WTC11 (cell line): ENCODE results near the gene ATP6V1G2. TPM values are rescaled to one million over a fixed set of nuclear protein-coding genes. Genes with fewer than 3 reads are reported as not detected.

Experiments used
- ATAC-seq: fragments of 200-7000 bp; cut with Tn5 transposase; 2 replicates; pipeline ENCODE4 v1.10.0; 2021; ENCODE audit warnings: mild to moderate bottlenecking, moderate library complexity
- CTCF ChIA-PET: fragments of 300-600 bp; sonication (Branson Sonifier 250); formaldehyde crosslinking; loops from one replicate; lab custom pipeline; 2021; ENCODE audit warnings: antibody characterized with exemption; lab: Charles Lee
- POLR2A ChIA-PET: fragments of 350-600 bp; sonication (Branson Sonifier 250); formaldehyde crosslinking; loops from one replicate; lab custom pipeline; 2021; ENCODE audit warnings: antibody characterized with exemption; lab: Charles Lee
- DNase-seq: peaks from one replicate; pipeline ENCODE4 v3.0.0; 2021; ENCODE audit warnings: low spot score
- H3K27ac Mint-ChIP-seq: 2 replicates; pipeline ENCODE4 v1.8.0; 2021; ENCODE audit warnings: mixed read lengths
- H3K27me3 Mint-ChIP-seq: 2 replicates; pipeline ENCODE4 v1.8.0; 2021; ENCODE audit warnings: low read depth, mild to moderate bottlenecking, moderate library complexity, mixed read lengths
- H3K36me3 Mint-ChIP-seq: 2 replicates; pipeline ENCODE4 v1.8.0; 2021; ENCODE audit warnings: mixed read lengths
- H3K4me1 Mint-ChIP-seq: 2 replicates; pipeline ENCODE4 v1.8.0; 2022; ENCODE audit warnings: mixed read lengths
- H3K4me3 Mint-ChIP-seq: 2 replicates; pipeline ENCODE4 v1.8.0; 2021; ENCODE audit warnings: mild to moderate bottlenecking, moderate library complexity, mixed read lengths
- H3K9me3 Mint-ChIP-seq: 2 replicates; pipeline ENCODE4 v1.8.0; 2021; ENCODE audit warnings: mixed read lengths
- EMX1 ChIP-seq: fragments of 250-450 bp; sonication (Bioruptor Pico); IDR thresholded peaks from 2 replicates; pipeline ENCODE4 v1.8.0; 2021; ENCODE audit warnings: mild to moderate bottlenecking
- FOXP1 ChIP-seq: sonication (generic); formaldehyde crosslinking; IDR thresholded peaks from 2 replicates; pipeline ENCODE4 v1.8.0; 2022; ENCODE audit warnings: missing genetic modification reagents, mild to moderate bottlenecking, moderate library complexity, borderline replicate concordance
- GABPB1 ChIP-seq: sonication (generic); formaldehyde crosslinking; IDR thresholded peaks from 2 replicates; pipeline ENCODE4 v1.8.1; 2023; ENCODE audit warnings: mild to moderate bottlenecking, missing genetic modification reagents
- HMGA2 ChIP-seq: fragments of 250-450 bp; sonication (Bioruptor Pico); IDR thresholded peaks from 2 replicates; pipeline ENCODE4 v1.4.0; 2021; ENCODE audit warnings: mild to moderate bottlenecking, moderate library complexity
- JAZF1 ChIP-seq: fragments of 250-450 bp; sonication (Bioruptor Pico); IDR thresholded peaks from 2 replicates; pipeline ENCODE4 v1.9.0; 2021; ENCODE audit warnings: moderate library complexity, mild to moderate bottlenecking, inconsistent platforms
- NFATC4 ChIP-seq: fragments of 250-450 bp; sonication (Bioruptor Pico); IDR thresholded peaks from 2 replicates; pipeline ENCODE4 v1.9.0; 2021; ENCODE audit warnings: mild to moderate bottlenecking
- NFYB ChIP-seq: sonication (generic); formaldehyde crosslinking; conservative IDR thresholded peaks from 2 replicates; pipeline ENCODE4 v1.8.0; 2022; ENCODE audit warnings: low read depth, missing genetic modification reagents
- NR2C2 ChIP-seq: sonication (generic); formaldehyde crosslinking; IDR thresholded peaks from 2 replicates; pipeline ENCODE4 v1.8.0; 2022; ENCODE audit warnings: mild to moderate bottlenecking, missing genetic modification reagents
- NR3C1 ChIP-seq: sonication (generic); formaldehyde crosslinking; conservative IDR thresholded peaks from 2 replicates; pipeline ENCODE4 v1.8.1; 2023; ENCODE audit warnings: low read depth, mild to moderate bottlenecking, missing genetic modification reagents
- OVOL2 ChIP-seq: fragments of 250-450 bp; sonication (Bioruptor Pico); IDR thresholded peaks from 2 replicates; pipeline ENCODE4 v1.9.0; 2021; ENCODE audit warnings: mild to moderate bottlenecking, borderline replicate concordance
- PRRX2 ChIP-seq: fragments of 250-450 bp; sonication (Bioruptor Pico); IDR thresholded peaks from 2 replicates; pipeline ENCODE4 v1.8.0; 2021; ENCODE audit warnings: mild to moderate bottlenecking
- RORB ChIP-seq: fragments of 250-450 bp; sonication (Bioruptor Pico); IDR thresholded peaks from 2 replicates; pipeline ENCODE4 v1.9.0; 2021; ENCODE audit warnings: mild to moderate bottlenecking
- TEAD4 ChIP-seq: sonication (generic); formaldehyde crosslinking; IDR thresholded peaks from 2 replicates; pipeline ENCODE4 v1.8.0; 2022; ENCODE audit warnings: mild to moderate bottlenecking, missing genetic modification reagents
- ZBTB43 ChIP-seq: sonication (generic); formaldehyde crosslinking; IDR thresholded peaks from 2 replicates; pipeline ENCODE4 v1.8.1; 2023; ENCODE audit warnings: mild to moderate bottlenecking, missing genetic modification reagents
- ZNF219 ChIP-seq: sonication (generic); formaldehyde crosslinking; IDR thresholded peaks from 2 replicates; pipeline ENCODE4 v1.8.0; 2023; ENCODE audit warnings: missing genetic modification reagents, mild to moderate bottlenecking, borderline replicate concordance
- ZNF232 ChIP-seq: sonication (generic); formaldehyde crosslinking; IDR thresholded peaks from 2 replicates; pipeline ENCODE4 v1.8.0; 2022; ENCODE audit warnings: mild to moderate bottlenecking, missing genetic modification reagents
- total RNA-seq: library from RNA; stranded (reverse); gene quantifications from 3 replicates; pipeline ENCODE4 v1.2.3, GENCODE V29; 2021
- TF ChIP-seq, protein P1 (sequence below): fragments of 250-450 bp; sonication (Bioruptor Pico); IDR thresholded peaks from 2 replicates; pipeline ENCODE4 v1.9.0; 2021; ENCODE audit warnings: mild to moderate bottlenecking
- TF ChIP-seq, protein P2 (sequence below): fragments of 200-600 bp; IDR thresholded peaks from 2 replicates; pipeline ENCODE4 v1.8.0; 2022; ENCODE audit warnings: antibody characterized with exemption

ATP6V1G2 gene
- total RNA-seq, 1 experiment from 2014 or later = 4.0 TPM

- Mint-ChIP-seq H3K27me3 (no peaks in the 10 kb centered on the region; the same call in 1 of the 2 replicates), H3K9me3 (no peaks in the 10 kb centered on the region), H3K4me1 (no peaks in the 10 kb centered on the region), H3K36me3 (no peaks in the 10 kb centered on the region), H3K27ac (no peak overlapping the region), H3K4me3 (no peak overlapping the region)
- no peak for ATAC-seq
- POLR2A ChIA-PET = no interaction called here
- DNase-seq = no peak
- CTCF ChIA-PET = interaction anchor here (1.0 kb wide), 1 partner anchor 59 kb away, joined by 4 read pairs; no protein-coding TSS in a partner anchor
- TF ChIP-seq, protein P1, sequence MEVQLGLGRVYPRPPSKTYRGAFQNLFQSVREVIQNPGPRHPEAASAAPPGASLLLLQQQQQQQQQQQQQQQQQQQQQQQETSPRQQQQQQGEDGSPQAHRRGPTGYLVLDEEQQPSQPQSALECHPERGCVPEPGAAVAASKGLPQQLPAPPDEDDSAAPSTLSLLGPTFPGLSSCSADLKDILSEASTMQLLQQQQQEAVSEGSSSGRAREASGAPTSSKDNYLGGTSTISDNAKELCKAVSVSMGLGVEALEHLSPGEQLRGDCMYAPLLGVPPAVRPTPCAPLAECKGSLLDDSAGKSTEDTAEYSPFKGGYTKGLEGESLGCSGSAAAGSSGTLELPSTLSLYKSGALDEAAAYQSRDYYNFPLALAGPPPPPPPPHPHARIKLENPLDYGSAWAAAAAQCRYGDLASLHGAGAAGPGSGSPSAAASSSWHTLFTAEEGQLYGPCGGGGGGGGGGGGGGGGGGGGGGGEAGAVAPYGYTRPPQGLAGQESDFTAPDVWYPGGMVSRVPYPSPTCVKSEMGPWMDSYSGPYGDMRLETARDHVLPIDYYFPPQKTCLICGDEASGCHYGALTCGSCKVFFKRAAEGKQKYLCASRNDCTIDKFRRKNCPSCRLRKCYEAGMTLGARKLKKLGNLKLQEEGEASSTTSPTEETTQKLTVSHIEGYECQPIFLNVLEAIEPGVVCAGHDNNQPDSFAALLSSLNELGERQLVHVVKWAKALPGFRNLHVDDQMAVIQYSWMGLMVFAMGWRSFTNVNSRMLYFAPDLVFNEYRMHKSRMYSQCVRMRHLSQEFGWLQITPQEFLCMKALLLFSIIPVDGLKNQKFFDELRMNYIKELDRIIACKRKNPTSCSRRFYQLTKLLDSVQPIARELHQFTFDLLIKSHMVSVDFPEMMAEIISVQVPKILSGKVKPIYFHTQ (CRISPR knock-in tag) = no peak
- TF ChIP-seq GABPB1 (CRISPR knock-in tag) (no peak), TEAD4 (CRISPR knock-in tag) (no peak), HMGA2 (CRISPR knock-in tag) (no peak), OVOL2 (no peak), NFATC4 (CRISPR knock-in tag) (no peak), ZBTB43 (CRISPR knock-in tag) (no peak), JAZF1 (CRISPR knock-in tag) (no peak), ZNF219 (CRISPR knock-in tag) (no peak), NFYB (CRISPR knock-in tag) (no peak), NR2C2 (no peak)
- TF ChIP-seq, all 79 proteins: peak for 0
Observed at GRCh38 chr6:31521835-31522234, 24.6 kb downstream of the ATP6V1G2 start.

GRCh38 chr6:31513456-31514165 lies 32.8 kb downstream of the ATP6V1G2 start:
- H3K27me3 Mint-ChIP-seq = no peaks in the 10 kb centered on the region
- no peak overlapping the region for H3K4me3 Mint-ChIP-seq
- ChIA-PET POLR2A (interaction anchor here (1.5 kb wide), 1 partner anchor 15 kb away, joined by 3 read pairs; no protein-coding TSS in a partner anchor), CTCF (interaction anchor here (0.6 to 1.3 kb wide), 2 partner anchors 71 to 98 kb away, joined by 3 read pairs; no protein-coding TSS in a partner anchor)
- ATAC-seq (no peak), DNase-seq (no peak)
- no peak overlapping the region for H3K27ac Mint-ChIP-seq
- TF ChIP-seq EMX1 (CRISPR knock-in tag) (no peak), NR3C1 (CRISPR knock-in tag) (no peak), ZNF232 (no peak), PRRX2 (CRISPR knock-in tag) (no peak), RORB (CRISPR knock-in tag) (no peak), FOXP1 (CRISPR knock-in tag) (no peak)
- TF ChIP-seq, protein P2, sequence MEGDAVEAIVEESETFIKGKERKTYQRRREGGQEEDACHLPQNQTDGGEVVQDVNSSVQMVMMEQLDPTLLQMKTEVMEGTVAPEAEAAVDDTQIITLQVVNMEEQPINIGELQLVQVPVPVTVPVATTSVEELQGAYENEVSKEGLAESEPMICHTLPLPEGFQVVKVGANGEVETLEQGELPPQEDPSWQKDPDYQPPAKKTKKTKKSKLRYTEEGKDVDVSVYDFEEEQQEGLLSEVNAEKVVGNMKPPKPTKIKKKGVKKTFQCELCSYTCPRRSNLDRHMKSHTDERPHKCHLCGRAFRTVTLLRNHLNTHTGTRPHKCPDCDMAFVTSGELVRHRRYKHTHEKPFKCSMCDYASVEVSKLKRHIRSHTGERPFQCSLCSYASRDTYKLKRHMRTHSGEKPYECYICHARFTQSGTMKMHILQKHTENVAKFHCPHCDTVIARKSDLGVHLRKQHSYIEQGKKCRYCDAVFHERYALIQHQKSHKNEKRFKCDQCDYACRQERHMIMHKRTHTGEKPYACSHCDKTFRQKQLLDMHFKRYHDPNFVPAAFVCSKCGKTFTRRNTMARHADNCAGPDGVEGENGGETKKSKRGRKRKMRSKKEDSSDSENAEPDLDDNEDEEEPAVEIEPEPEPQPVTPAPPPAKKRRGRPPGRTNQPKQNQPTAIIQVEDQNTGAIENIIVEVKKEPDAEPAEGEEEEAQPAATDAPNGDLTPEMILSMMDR = no peak
- TF ChIP-seq, protein P1 (CRISPR knock-in tag) = no peak
- H3K36me3 Mint-ChIP-seq = peaks cover 26% of the 10 kb centered on the region
- H3K9me3 Mint-ChIP-seq = peaks cover 5% of the 10 kb centered on the region; the same call in 1 of the 2 replicates
- H3K4me1 Mint-ChIP-seq = no peaks in the 10 kb centered on the region
